Osteoblast (primary cell): ENCODE results near the gene VTI1A. TPM values are rescaled to one million over a fixed set of nuclear protein-coding genes. Genes with fewer than 3 reads are reported as not detected.

Experiments
- DNase-seq: peaks from one replicate; pipeline ENCODE4 v3.0.0; 2011; ENCODE audit warnings: low spot score, mixed read lengths; ENCODE audit not compliant: insufficient read length; ENCODE audit errors: missing footprints
- H2AFZ ChIP-seq: 2 replicates; pipeline ENCODE4 v1.6.0; 2011; ENCODE audit warnings: mild to moderate bottlenecking, low read length
- H3K27ac ChIP-seq: 2 replicates; pipeline ENCODE4 v1.5.1; 2011; ENCODE audit warnings: mild to moderate bottlenecking, low read depth, low read length, moderate library complexity
- H3K27me3 ChIP-seq: 2 replicates; pipeline ENCODE4 v1.6.0; 2012; ENCODE audit warnings: mild to moderate bottlenecking, control low read depth, inconsistent platforms, low read length, moderate library complexity; ENCODE audit not compliant: insufficient read depth
- H3K36me3 ChIP-seq: 2 replicates; pipeline ENCODE4 v1.5.1; 2011; ENCODE audit warnings: mild to moderate bottlenecking, low read length, control low read depth, moderate library complexity; ENCODE audit not compliant: insufficient read depth
- H3K4me1 ChIP-seq: 2 replicates; pipeline ENCODE4 v1.5.1; 2011; ENCODE audit warnings: mild to moderate bottlenecking, low read length, control low read depth, moderate library complexity; ENCODE audit not compliant: insufficient read depth
- H3K4me2 ChIP-seq: 2 replicates; pipeline ENCODE4 v1.6.0; 2011; ENCODE audit warnings: mild to moderate bottlenecking, low read length; ENCODE audit not compliant: insufficient read depth
- H3K4me3 ChIP-seq: fragments of 200-600 bp; sonication (generic); 3 replicates; pipeline ENCODE4 v1.5.1; 2012; ENCODE audit warnings: mild to moderate bottlenecking, low read length, inconsistent platforms; ENCODE audit not compliant: insufficient read depth
- H3K79me2 ChIP-seq: 2 replicates; pipeline ENCODE4 v1.6.0; 2012; ENCODE audit warnings: mild to moderate bottlenecking, low read length, control low read depth, inconsistent platforms; ENCODE audit not compliant: insufficient read depth
- H3K9me3 ChIP-seq: 2 replicates; pipeline ENCODE4 v1.5.1; 2011; ENCODE audit warnings: low read depth, low read length, control low read depth
- H4K20me1 ChIP-seq: 2 replicates; pipeline ENCODE4 v1.6.0; 2012; ENCODE audit warnings: mild to moderate bottlenecking, low read length, control low read depth; ENCODE audit not compliant: insufficient read depth
- total RNA-seq: library from RNA; depleted of rRNA; stranded (reverse); fragments of >200 nt; gene quantifications from 2 replicates; pipeline ENCODE4 v1.2.3, GENCODE V29; 2012
- TF ChIP-seq, protein P1 (sequence below): IDR thresholded peaks from 2 replicates; pipeline ENCODE4 v1.5.1; 2011; ENCODE audit warnings: mild to moderate bottlenecking, low read depth, low read length, moderate library complexity; ENCODE audit errors: extremely low read depth

VTI1A gene
- total RNA-seq, 1 donor: 34.7 TPM

DNA sequence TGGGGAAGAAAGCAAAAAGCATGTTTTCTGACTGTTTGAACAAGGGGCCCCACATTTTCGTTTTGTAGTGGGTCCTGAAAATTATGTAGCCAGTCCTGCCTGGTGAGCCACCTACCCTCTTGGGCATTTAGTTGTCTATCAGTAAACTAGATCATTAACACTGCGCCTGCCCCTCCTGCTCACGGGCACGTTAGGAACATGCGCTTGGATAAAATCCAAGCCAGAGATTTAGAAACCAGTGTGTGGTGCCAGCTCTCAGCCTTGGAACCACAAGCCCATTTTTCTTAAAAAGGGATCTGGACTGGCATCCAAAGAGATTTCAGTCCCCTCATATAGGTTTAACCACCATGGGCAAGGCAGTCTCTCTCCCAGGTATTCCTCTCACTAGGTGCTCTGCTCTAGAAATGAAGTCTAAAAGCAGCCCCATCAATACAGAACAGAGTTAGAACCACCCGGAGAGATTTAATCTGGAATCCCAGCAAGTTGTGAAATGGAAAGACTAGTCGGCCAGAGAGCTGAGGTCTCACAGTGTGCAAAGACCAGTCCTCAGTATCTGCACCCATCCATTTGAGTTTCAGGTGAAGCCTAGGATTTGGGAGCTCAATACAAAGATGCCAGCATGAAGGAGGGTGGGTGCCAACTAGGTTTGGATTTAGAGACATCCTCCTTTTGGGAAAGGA is 379.1 kb downstream of the VTI1A start:
- TF ChIP-seq, protein P1, sequence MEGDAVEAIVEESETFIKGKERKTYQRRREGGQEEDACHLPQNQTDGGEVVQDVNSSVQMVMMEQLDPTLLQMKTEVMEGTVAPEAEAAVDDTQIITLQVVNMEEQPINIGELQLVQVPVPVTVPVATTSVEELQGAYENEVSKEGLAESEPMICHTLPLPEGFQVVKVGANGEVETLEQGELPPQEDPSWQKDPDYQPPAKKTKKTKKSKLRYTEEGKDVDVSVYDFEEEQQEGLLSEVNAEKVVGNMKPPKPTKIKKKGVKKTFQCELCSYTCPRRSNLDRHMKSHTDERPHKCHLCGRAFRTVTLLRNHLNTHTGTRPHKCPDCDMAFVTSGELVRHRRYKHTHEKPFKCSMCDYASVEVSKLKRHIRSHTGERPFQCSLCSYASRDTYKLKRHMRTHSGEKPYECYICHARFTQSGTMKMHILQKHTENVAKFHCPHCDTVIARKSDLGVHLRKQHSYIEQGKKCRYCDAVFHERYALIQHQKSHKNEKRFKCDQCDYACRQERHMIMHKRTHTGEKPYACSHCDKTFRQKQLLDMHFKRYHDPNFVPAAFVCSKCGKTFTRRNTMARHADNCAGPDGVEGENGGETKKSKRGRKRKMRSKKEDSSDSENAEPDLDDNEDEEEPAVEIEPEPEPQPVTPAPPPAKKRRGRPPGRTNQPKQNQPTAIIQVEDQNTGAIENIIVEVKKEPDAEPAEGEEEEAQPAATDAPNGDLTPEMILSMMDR: no peak
- Histone ChIP-seq H3K27me3 (no peaks in the 10 kb centered on the region), H3K27ac (no peak overlapping the region), H3K79me2 (no peaks in the 10 kb centered on the region), H3K4me3 (no peak overlapping the region), H4K20me1 (no peaks in the 10 kb centered on the region), H3K36me3 (no peaks in the 10 kb centered on the region), H3K4me1 (no peaks in the 10 kb centered on the region), H3K4me2 (no peak overlapping the region), H3K9me3 (no peaks in the 10 kb centered on the region), H2AFZ (no peak overlapping the region)
- no peak for DNase-seq

DNA sequence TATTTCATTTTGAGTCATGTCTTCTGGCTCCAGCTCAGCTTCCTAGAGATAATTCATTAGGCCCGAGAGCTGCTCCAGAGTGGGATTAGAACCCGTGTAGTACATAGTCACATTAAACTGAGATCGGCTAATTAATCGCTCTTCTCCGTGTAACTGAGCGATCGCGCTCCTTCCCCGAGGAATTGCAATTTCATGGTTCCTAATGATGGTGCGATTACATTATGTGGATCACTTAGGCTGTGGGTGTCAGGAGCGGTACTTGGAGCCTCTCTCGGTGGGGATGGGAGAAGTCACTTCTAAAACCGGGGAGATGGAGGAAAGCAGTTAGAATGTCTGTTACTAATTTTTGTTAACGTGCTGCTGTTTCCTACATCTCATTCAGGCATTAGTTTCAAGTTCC is 380.1 kb downstream of the VTI1A start:
- Histone ChIP-seq H3K4me2 (no peak overlapping the region), H3K4me1 (no peaks in the 10 kb centered on the region), H2AFZ (no peak overlapping the region), H3K9me3 (no peaks in the 10 kb centered on the region), H3K27me3 (no peaks in the 10 kb centered on the region), H3K79me2 (no peaks in the 10 kb centered on the region), H4K20me1 (no peaks in the 10 kb centered on the region), H3K27ac (no peak overlapping the region), H3K4me3 (no peak overlapping the region), H3K36me3 (no peaks in the 10 kb centered on the region)
- no peak for DNase-seq
- TF ChIP-seq, protein P1: no peak

DNA sequence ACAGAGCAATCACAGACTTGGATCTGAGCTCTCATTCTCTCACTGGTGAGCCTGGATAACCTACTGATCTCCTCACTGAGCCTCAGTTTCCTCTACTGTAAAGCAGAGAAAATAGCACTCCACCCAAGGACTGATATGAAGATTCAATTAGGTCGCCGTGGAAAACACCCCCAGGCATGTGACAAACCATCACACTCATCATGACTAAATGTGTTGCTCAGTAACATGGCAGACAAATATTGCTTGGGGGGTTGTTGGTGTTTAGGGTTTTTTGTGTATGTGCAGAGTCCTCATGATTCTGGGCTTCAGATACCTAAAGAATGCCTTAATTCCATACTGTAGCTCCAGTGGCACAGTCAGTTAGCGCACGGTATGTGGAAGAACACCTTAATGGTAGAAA is 380.9 kb downstream of the VTI1A start:
- no peak for DNase-seq
- no peak overlapping the region for H2AFZ ChIP-seq
- H3K27ac ChIP-seq: no peak overlapping the region
- H4K20me1 ChIP-seq: peaks cover 2% of the 10 kb centered on the region
- no peaks in the 10 kb centered on the region for H3K27me3 ChIP-seq
- H3K36me3 ChIP-seq: no peaks in the 10 kb centered on the region
- no peaks in the 10 kb centered on the region for H3K4me1 ChIP-seq
- H3K79me2 ChIP-seq: no peaks in the 10 kb centered on the region
- TF ChIP-seq, protein P1: no peak
- no peak overlapping the region for H3K4me2 ChIP-seq
- no peak overlapping the region for H3K4me3 ChIP-seq
- no peaks in the 10 kb centered on the region for H3K9me3 ChIP-seq

DNA sequence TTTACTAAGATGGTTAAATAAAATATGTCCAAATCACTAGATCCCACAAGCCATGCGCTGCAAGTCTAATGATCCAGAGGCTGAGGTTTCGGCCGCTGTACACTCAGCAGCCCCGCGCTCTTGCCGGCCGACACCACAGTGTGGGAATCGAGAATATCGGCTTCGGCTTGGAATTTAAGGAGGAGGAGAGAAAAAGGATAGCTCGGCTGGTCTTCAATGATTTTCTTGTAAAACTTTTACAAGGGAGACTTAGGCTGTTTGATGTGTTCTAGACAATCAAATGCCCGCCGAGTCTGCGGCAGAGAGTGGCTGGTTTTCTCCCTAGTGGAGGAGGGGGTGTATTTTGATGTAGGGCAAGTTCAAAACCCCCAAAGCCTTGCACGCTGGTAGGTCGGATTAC is 384.8 kb downstream of the VTI1A start:
- TF ChIP-seq, protein P1: no peak
- peaks cover 2% of the 10 kb centered on the region for H4K20me1 ChIP-seq
- peaks cover 3% of the 10 kb centered on the region for H3K27me3 ChIP-seq
- no peak overlapping the region for H3K4me2 ChIP-seq
- no peaks in the 10 kb centered on the region for H3K9me3 ChIP-seq
- DNase-seq: no peak
- no peak overlapping the region for H3K4me3 ChIP-seq
- no peaks in the 10 kb centered on the region for H3K36me3 ChIP-seq
- no peak overlapping the region for H2AFZ ChIP-seq
- H3K79me2 ChIP-seq: no peaks in the 10 kb centered on the region
- no peak overlapping the region for H3K27ac ChIP-seq
- no peaks in the 10 kb centered on the region for H3K4me1 ChIP-seq
